Measurements from ENCODE around the gene PUM1.

PUM1 gene

DNA sequence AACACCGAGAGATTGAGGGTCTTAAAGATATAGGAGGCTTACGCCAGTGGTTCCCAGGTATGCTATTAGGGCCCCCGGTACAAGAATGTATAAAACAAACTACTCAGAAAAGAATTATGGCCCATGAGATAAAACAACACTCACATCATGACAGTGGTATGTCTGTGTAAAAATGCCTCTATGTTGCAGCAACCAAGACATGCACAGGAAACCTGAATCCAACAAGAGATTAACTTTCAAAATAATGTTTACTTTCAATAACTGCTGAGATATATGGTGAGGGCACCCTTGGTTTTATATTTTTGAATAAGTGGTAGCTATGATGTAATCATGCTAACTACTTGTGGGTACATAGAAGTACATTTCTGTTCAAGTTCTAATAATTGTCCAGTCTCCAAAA lies 74.9 kb downstream of the PUM1 start:
- peak; percentile 76 for DNase-seq

DNA sequence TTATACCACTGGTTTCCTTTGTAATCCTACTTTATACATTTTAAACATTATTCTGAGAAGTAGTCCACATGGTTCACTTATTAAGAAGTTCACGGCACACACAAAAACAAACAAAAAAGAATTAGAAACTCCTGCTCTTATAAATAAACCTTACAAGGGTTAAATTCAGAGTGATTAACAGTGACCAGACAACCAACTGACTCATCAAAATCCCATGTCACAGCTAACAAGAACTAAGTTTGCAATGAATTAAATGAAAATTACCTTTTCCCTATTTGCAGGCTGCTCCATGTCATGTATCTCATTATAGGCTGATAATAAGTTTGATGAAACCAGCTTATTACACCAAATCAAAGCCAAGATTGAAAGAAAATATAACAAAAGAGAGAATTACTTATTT lies 77.5 kb downstream of the PUM1 start:
- DNase-seq, result no peak

DNA sequence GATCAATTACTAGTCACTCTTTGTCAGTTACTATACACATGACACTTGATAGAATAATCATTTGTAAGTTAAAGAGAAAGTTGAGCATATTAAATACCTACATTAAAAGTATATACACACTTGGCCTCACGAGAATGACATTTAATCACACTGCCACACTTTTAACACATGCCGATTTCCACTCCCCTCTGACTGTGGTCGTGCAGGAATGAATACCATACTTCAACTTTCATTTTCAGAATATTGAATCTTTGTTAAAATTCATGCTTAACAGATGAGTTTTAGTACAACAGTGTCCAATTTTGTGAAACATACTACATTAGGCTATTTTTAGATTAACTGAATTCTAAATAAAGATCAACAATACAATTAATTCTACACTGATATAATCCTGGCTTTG lies 78.8 kb downstream of the PUM1 start:
- peak; percentile 33 for DNase-seq

DNA sequence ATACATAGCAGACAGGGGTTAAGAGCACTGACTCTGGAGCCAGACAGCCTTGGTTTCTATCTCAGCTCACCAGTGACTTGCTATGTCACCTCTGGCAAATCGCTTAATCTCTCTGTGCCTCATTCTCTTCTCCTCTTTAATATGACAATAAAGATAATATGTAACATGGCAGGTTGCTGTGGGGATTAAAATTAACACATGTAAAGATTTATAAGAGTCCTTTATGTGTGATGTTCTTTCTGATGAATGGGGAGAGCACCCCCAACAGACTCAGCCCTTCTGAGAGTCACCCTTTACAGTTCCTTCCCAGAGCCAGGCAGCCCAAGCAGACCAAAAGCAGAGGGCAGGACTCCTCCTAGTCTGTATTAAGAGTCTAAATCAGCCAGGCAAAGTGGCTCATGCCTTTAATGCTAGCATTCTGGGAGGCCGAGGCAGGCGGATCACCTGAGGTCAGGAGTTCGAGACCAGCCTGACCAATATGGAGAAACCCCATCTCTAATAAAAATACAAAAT lies 80.5 kb downstream of the PUM1 start:
- no peak for DNase-seq

DNA sequence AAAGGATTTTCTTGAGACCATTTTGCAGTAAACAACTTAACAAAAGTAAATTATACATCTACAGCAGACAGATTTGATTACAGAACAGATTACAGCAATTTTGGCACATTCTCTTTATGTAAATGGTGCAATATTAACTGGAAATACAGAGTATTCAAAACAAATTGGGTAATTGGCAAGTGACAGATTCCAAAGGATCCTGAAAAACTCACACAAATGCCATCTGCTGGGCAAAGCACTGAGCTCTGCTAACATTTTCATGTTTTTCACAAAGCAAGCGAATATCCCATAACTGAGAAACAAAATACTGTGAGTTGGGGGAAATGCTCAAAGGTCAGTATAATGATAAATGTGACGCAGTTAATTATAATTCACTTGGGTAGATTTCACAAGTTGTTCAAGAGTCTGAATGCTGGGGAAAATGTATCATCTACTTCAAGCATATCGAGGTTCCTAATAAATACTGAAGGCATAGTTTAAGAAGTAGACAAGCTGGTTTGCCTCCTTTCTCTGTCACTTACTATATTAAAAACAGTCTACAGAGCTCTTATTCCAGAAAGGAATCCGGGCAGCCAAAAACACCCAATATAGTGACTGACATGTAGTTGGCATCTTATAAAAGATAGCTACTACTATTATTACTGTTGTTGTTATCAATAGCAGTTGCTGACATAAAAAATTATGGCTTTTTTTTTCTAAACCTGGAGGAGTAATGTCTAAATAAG lies 81.2 kb downstream of the PUM1 start:
- no peak for DNase-seq

- no peak for DNase-seq
Observed at GRCh38 chr1:30982937-30983336, 82.6 kb downstream of the PUM1 start.

- DNase-seq, result no peak
Observed at GRCh38 chr1:30982431-30982830, 83.1 kb downstream of the PUM1 start.

- no peak for DNase-seq
Observed at GRCh38 chr1:30981172-30981571, 84.3 kb downstream of the PUM1 start.

GRCh38 chr1:30977511-30977910 lies 88.0 kb downstream of the PUM1 start:
- no peak for DNase-seq

DNA sequence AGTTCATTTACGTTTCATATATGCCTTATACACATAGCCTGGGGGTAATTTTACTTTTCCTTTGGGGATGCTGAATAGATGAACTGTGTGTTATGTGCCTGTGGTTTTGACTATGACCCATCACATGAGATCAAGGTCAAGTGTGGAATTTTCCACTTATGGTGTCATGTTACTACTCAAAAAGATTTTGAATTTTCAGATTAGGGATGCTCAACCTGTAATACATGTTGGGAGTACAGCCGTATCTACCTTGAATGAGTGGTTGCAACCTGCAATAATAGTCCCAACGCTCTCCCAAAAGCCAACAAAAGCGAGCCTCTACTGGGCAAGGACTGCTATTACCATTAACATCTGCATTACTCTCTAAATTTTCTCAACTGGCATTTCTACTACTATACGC lies 88.4 kb downstream of the PUM1 start:
- DNase-seq, result peak; percentile 56

GRCh38 chr1:30976143-30976542 lies 89.4 kb downstream of the PUM1 start:
- peak; percentile 59 for DNase-seq

DNA sequence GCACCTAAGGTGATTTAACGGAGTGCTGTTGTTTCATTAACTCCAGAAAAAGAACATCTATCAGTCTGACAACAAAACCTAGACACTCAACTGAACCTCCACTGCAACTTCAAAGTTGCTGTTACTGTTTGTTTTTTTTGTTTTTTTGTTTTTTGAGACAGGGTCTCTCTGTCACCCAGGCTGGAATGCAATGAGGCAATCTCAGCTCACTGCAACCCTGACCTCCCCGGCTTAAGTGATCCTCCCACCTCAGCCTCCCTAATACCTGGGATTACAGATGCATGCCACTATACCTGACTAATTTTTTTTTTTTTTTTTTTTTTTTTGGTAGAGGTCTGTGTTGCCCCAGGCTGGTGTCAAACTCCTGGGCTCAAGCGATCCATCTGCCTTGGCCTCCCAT lies 90.3 kb downstream of the PUM1 start:
- DNase-seq, result no peak

DNA sequence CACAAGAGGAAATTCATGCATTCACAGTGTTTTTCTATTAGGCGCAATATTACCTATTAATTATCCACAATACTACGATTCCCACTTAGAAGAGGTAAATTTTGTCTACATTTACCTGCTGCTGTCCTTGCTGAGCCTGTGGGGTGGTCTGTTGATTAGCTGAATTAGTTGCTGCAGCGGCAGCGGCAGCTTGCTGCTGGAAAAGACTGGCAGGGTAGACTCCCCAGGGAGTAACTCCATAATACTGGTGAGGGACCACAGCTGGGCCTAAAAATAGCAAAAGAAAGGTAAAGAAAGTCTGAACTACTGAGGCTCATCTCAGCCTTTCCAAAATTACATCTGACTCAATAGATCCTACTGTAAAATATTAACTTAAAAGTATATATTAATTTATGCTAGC lies 91.0 kb downstream of the PUM1 start:
- DNase-seq, result no peak

- peak; percentile 21 for DNase-seq
Observed at GRCh38 chr1:30972349-30972748, 93.2 kb downstream of the PUM1 start.

DNA sequence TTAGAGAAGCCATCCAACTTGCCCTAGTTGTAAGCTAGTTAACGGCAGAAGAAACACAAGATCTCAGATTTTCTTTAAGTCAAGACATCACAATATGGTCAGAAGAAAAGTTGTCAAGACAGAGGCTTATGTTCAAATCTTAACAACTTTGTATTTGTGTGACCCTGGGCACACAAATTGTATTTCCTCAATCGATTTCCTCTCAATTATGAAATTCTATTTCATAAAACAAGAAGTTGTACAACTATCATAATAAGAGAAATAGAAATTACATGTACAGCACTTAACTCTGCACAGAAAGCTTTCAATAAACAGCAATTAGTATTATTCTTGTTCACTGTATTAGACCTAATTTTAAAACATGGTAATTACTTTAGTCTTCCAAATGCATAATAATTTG lies 94.0 kb downstream of the PUM1 start:
- DNase-seq, result no peak

DNA sequence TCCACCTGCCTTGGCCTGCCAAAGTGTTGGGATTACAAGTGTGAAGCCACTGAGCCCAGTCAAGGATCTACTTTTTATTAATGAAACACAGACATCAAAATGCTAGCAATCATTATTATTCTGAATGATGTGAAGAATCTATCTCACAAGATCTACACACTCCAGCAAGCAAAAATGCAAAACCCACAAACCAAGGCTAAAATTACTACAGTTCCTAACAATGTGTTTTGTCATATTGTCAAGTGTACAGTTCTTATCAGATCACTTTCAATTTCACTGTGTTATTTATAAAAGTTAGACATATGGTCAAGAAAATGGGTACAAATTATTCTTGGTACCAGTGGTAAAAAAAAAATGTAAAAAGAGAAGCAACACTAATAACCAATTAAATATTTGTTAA lies 95.6 kb downstream of the PUM1 start:
- DNase-seq, result no peak

DNA sequence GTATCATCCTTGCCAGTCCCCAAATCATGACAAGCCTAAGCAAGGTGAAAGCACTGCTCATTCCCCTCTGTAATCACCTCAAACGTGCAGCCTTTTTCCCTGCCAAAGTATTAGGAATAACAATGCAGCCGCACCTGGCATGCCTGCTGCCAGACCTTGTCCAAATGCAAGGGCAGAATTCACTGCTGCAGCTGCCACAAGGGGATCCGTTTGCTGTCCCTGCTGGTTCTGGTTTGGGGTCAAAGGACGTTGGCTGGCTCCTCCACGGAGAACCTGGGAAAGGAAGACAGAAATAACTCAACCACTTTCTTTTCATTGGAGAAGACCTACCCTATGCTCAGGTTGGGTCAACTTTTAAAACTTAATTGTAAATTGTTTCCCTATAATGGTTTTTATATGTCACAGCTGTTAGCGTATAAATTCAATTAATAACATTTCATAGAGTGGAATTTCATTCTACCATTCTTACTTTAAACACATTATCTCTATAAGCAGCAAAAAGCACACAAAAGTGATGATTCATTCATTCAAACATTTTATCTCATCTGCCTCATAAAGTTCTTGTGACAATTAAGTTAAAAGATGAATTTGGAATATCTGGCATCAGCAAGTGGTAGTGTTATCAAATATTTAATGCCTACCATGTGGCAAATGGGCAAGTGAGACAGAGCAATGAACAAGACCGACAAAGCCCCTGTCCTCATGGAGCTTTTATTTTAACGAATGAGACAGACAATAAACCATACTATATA lies 97.1 kb downstream of the PUM1 start:
- DNase-seq, result no peak

GRCh38 chr1:30966690-30967369 lies 98.7 kb downstream of the PUM1 start:
- peak; percentile 71 for DNase-seq

- DNase-seq, result no peak
Observed at GRCh38 chr1:30965924-30966599, 99.5 kb downstream of the PUM1 start.

DNA sequence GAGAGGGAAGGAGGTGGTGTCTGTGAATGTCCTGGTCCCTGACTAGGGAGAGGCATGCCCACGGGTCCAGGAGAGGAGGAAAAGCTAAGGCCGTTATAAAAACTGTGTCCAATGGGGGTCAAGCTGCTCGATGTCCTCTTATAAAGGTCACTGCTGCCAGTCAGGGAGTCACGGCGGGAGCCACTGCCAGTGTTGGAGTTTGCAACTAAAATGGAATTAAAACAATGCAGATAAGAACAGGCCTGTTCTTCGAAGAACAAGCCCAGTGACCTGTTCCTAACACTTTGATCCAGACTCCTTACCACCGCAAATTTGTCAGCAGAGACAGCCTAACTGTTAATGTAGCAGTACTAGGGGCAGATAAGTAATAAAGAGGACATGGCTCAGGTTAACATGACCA lies 100.8 kb downstream of the PUM1 start:
- DNase-seq, result no peak

DNA sequence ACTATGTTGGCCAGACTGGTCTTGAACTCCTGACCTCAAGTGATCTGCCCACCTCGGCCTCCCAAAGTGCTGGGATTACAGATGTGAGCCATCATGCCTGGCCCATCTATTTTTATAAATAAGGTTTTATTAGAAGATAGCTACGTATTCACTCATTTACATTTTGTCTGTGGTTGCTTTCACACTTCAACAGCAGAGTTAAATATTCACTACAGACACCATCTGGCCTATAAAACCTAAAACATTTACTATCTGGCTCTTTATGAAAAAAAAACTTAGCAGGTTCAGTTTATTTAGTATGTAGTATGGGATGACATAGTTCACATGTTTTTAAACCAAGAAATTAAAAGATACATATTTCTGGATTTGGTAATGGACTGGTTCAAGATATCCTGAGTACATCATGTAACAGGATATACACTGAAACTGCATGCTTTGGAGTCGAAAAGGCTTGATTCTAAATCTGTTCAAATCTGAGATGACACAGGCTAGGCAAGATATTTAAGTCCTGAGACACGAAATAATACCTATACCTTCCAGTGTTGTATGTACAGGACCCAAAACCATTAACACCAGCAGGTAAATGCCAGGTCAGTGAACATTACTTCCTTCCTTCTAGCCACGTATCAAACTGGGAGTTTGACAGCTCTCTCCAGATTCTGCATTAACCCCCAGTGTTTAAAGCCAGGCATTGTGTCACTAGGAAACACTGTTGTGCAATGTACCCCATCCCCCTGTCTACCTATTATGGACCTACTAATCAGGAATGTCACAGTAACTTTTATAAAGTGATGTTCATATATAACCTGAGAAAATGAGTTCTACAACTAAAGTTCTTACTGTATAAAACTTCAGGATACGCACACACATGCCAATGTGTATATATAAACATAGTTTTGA lies 102.7 kb downstream of the PUM1 start:
- no peak for DNase-seq

Data from fibroblast of skin of back (primary cell).